ENCODE results near the gene AP3B1. TPM values are rescaled to one million over a fixed set of nuclear protein-coding genes. Genes with fewer than 3 reads are reported as not detected.

Gene AP3B1
- polyA plus RNA-seq, 1 of the 3 experiments (the other 2 are of a cell fraction), result 18.0 TPM

- no peak for DNase-seq
Measured at GRCh38 chr5:78283105-78283504, 11.4 kb downstream of the AP3B1 start.

GRCh38 chr5:78280261-78280660 lies 14.2 kb downstream of the AP3B1 start:
- Histone ChIP-seq H3K4me2 (no peak overlapping the region), H3K4me1 (ENCODE audit: control insufficient read depth in 1 of 2, insufficient read depth in 2 of 2, low read depth in 1 of 2, low read length in 1 of 2) (no peaks in the 10 kb centered on the region; a peak in 1 of 4 replicates), H2AFZ (ENCODE audit: low read depth) (no peak overlapping the region), H3K9me3 (no peaks in the 10 kb centered on the region), H3K27me3 (ENCODE audit: insufficient read depth) (no peaks in the 10 kb centered on the region), H3K27ac (ENCODE audit: low read depth in 2 of 2, low read length in 1 of 2) (no peak overlapping the region), H4K20me1 (ENCODE audit: insufficient read depth) (peaks cover 58% of the 10 kb centered on the region), H3K9me2 (no peaks in the 10 kb centered on the region), H3K4me3 (ENCODE audit: low read depth in 2 of 2, low read length in 1 of 2) (no peak overlapping the region), H3K9ac (no peak overlapping the region), H3K79me2 (ENCODE audit: insufficient read depth) (peaks cover 97% of the 10 kb centered on the region), H3F3A (replicated peaks; ENCODE audit: insufficient read depth) (no peaks in the 10 kb centered on the region), H3K36me3 (replicated peaks in 1 of 2; ENCODE audit: control insufficient read depth in 1 of 2, insufficient read depth in 2 of 2, low read length in 1 of 2) (peaks cover 0 to 5% of the 10 kb centered on the region in 2 experiments)
- POLR2A ChIA-PET, result no interaction called here
- DNase-seq, result no peak
- 69% methylated on average over 2 of the region's 2 CpGs for WGBS (ENCODE audit: low lambda C conversion rate)
- no peak for TF ChIP-seq TAF1 (IDR thresholded peaks at IDR 0.05; ENCODE audit: borderline replicate concordance, low read depth, low read length)
- no peak for TF ChIP-seq RFX5 (IDR thresholded peaks at IDR 0.05; ENCODE audit: low read length)
- TF ChIP-seq SIN3A (IDR thresholded peaks at IDR 0.05; ENCODE audit: borderline replicate concordance, low read depth, low read length), result no peak
- TF ChIP-seq PBX3 (IDR thresholded peaks at IDR 0.05), result no peak
- no peak for TF ChIP-seq JUND (IDR thresholded peaks at IDR 0.05)
- TF ChIP-seq FOXM1 (IDR thresholded peaks at IDR 0.05; ENCODE audit: low read depth), result no peak
- TF ChIP-seq RXRA (IDR thresholded peaks at IDR 0.05; ENCODE audit: borderline replicate concordance, low read depth), result no peak
- CTCF ChIA-PET, result interaction anchor here (0.9 kb wide), 1 partner anchor 12 kb away, joined by 3 read pairs; no protein-coding TSS in a partner anchor

More at GRCh38 chr5:78283105-78283504, 11.4 kb downstream of the AP3B1 start:
- TF ChIP-seq MEF2A (IDR thresholded peaks at IDR 0.05; ENCODE audit: borderline replicate concordance, low read depth) (no peak), MAX (IDR thresholded peaks at IDR 0.05; ENCODE audit: low read depth) (no peak), RXRA (IDR thresholded peaks at IDR 0.05; ENCODE audit: borderline replicate concordance, low read depth) (no peak), TEAD4 (IDR thresholded peaks at IDR 0.05; ENCODE audit: borderline replicate concordance, insufficient read depth) (no peak), TCF12 (IDR thresholded peaks at IDR 0.05) (no peak), RAD21 (IDR thresholded peaks at IDR 0.05; ENCODE audit: low read length) (no peak), CHD2 (IDR thresholded peaks at IDR 0.05; ENCODE audit: low read length, partially characterized antibody) (no peak), GATA2 (CRISPR knock-in tag; IDR thresholded peaks at IDR 0.05) (no peak), PBX3 (IDR thresholded peaks at IDR 0.05) (no peak), JUND (IDR thresholded peaks at IDR 0.05) (no peak), FOXM1 (IDR thresholded peaks at IDR 0.05; ENCODE audit: low read depth) (no peak)
- Histone ChIP-seq H3F3A (replicated peaks; ENCODE audit: insufficient read depth) (peaks cover 14% of the 10 kb centered on the region), H3K9me3 (no peaks in the 10 kb centered on the region), H3K4me1 (ENCODE audit: control insufficient read depth in 1 of 2, insufficient read depth in 2 of 2, low read depth in 1 of 2, low read length in 1 of 2) (peaks cover 2 to 6% of the 10 kb centered on the region in 2 experiments; a peak in 2 of 4 replicates), H3K27me3 (ENCODE audit: insufficient read depth) (no peaks in the 10 kb centered on the region), H3K9ac (no peak overlapping the region), H3K27ac (ENCODE audit: low read depth in 2 of 2, low read length in 1 of 2) (no peak overlapping the region), H4K20me1 (ENCODE audit: insufficient read depth) (peaks cover 40% of the 10 kb centered on the region), H3K36me3 (replicated peaks in 1 of 2; ENCODE audit: control insufficient read depth in 1 of 2, insufficient read depth in 2 of 2, low read length in 1 of 2) (no peaks in the 10 kb centered on the region), H3K4me2 (no peak overlapping the region), H3K9me2 (no peaks in the 10 kb centered on the region), H3K79me2 (ENCODE audit: insufficient read depth) (peaks cover 96% of the 10 kb centered on the region), H3K4me3 (ENCODE audit: low read depth in 2 of 2, low read length in 1 of 2) (no peak overlapping the region), H2AFZ (ENCODE audit: low read depth) (no peak overlapping the region)
- POLR2A ChIA-PET, result no interaction called here
- WGBS (ENCODE audit: low lambda C conversion rate), result 93% methylated on average over 4 of the region's 4 CpGs
- CTCF ChIA-PET, result no interaction called here
